HG03103 (cell line): Measurements from ENCODE around the gene NCKAP5.

Experiments used
- ATAC-seq: cut with Tn5 transposase; IDR thresholded peaks from one replicate; pipeline ENCODE4 v1.9.1; 2021; ENCODE audit warnings: low read depth; ENCODE audit not compliant: unreplicated experiment

NCKAP5 gene

GRCh38 chr2:133502678-133503077 lies 65.6 kb downstream of the NCKAP5 start:
- no peak for ATAC-seq

GRCh38 chr2:133500917-133501316 lies 67.3 kb downstream of the NCKAP5 start:
- ATAC-seq = no peak

- peak; percentile 42 for ATAC-seq
These were observed 69.3 kb downstream of the NCKAP5 start for GRCh38 chr2:133498662-133499585.

GRCh38 chr2:133497951-133498565 lies 70.2 kb downstream of the NCKAP5 start:
- no peak for ATAC-seq

- no peak for ATAC-seq
These were observed 70.9 kb downstream of the NCKAP5 start for GRCh38 chr2:133497270-133497893.

- ATAC-seq = no peak
These were observed 71.6 kb downstream of the NCKAP5 start for GRCh38 chr2:133496501-133497269.

GRCh38 chr2:133495226-133495625 lies 73.0 kb downstream of the NCKAP5 start:
- no peak for ATAC-seq

GRCh38 chr2:133492719-133493380 lies 75.4 kb downstream of the NCKAP5 start:
- ATAC-seq = no peak

- ATAC-seq = no peak
These were observed 77.8 kb downstream of the NCKAP5 start for GRCh38 chr2:133490411-133490980.

GRCh38 chr2:133489641-133490410 lies 78.4 kb downstream of the NCKAP5 start:
- no peak for ATAC-seq

- ATAC-seq = no peak
These were observed 79.1 kb downstream of the NCKAP5 start for GRCh38 chr2:133489146-133489545.

- ATAC-seq = no peak
These were observed 81.5 kb downstream of the NCKAP5 start for GRCh38 chr2:133486771-133487191.

GRCh38 chr2:133485868-133486267 lies 82.4 kb downstream of the NCKAP5 start:
- no peak for ATAC-seq

- no peak for ATAC-seq
These were observed 83.5 kb downstream of the NCKAP5 start for GRCh38 chr2:133484784-133485183.

GRCh38 chr2:133484106-133484505 lies 84.2 kb downstream of the NCKAP5 start:
- no peak for ATAC-seq

- ATAC-seq = no peak
These were observed 85.1 kb downstream of the NCKAP5 start for GRCh38 chr2:133483181-133483580.

GRCh38 chr2:133480707-133481429 lies 87.4 kb downstream of the NCKAP5 start:
- ATAC-seq = no peak

GRCh38 chr2:133477616-133477990 lies 90.7 kb downstream of the NCKAP5 start:
- ATAC-seq = no peak
